ENCODE results near the gene CD248.
A peak's percentile ranks its signal among the peaks of the same experiment; 100 is the strongest.

CD248 gene

DNA sequence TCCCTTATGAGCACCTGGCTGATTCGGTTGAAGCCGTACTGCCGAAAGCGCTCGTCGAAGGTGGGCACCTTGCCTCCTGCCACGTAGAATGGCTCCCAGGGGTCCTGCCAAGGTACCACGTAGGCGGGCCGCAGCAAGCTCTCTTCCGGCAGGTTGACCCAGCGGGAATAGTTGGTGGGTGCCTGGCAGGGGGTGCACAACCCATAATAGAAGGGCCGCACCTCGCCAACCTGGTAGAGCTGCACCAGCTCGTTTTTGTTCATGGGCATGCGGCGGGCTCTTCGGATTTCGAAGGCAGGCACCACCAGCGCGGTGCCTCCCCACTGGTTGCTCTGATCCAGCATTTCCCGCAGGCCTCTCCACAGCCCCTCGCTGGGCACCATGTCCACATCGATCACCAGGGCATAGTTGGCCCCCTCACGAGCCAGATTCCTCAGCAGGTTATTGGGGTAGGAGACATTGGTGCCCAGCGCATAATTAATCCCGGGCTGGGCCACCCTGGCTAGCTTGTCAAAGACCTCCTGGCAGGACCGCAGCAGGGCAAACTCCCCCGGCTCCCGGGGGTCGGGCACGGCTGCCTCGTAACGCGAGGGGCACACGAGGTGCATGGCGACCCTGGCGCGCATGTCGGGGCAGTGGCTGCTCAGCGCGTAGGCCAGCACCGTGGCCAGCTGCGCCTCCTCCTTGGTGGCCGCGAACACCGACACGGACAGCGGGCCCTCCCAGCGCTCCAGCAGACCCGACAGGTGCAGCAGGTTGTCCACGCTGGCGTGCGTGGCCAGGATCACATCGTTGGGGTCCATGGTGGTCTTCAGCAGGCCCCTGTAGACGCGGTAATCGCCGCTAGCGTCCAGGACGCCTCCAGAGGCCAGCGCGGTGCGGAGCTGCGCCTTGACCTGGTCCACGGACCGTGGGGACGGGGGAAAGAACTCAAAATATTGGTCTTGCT, 29.9 kb upstream of the CD248 start (continued):
- TF ChIP-seq YY2 (tag by site-specific recombination; IDR thresholded peaks at IDR 0.05) (no peak), GLIS2 (tag by site-specific recombination; IDR thresholded peaks at IDR 0.05) (peak; percentile 25), WT1 (tag by site-specific recombination; IDR thresholded peaks at IDR 0.05) (no peak), TCF7L2 (IDR thresholded peaks at IDR 0.05; ENCODE audit: borderline replicate concordance, low read depth, low read length) (no peak), SCRT2 (tag by site-specific recombination; IDR thresholded peaks at IDR 0.05) (peak; percentile 75), ZNF76 (tag by site-specific recombination; IDR thresholded peaks at IDR 0.05; ENCODE audit: borderline replicate concordance, low read depth) (no peak), KLF8 (tag by site-specific recombination; IDR thresholded peaks at IDR 0.05) (no peak), ZNF654 (tag by site-specific recombination; IDR thresholded peaks at IDR 0.05; ENCODE audit: low read depth) (no peak), YY1 (tag by site-specific recombination; IDR thresholded peaks at IDR 0.05) (no peak), ZNF394 (tag by site-specific recombination; IDR thresholded peaks at IDR 0.05; ENCODE audit: borderline replicate concordance) (no peak), GLIS1 (tag by site-specific recombination; IDR thresholded peaks at IDR 0.05) (peak; percentile 29; the same call in 1 of the 2 replicates), ZNF335 (tag by site-specific recombination; conservative IDR thresholded peaks at IDR 0.05) (peak; percentile 69), ZIC2 (tag by site-specific recombination; IDR thresholded peaks at IDR 0.05) (peak; percentile 67; the same call in 1 of the 2 replicates), OVOL3 (tag by site-specific recombination; IDR thresholded peaks at IDR 0.05) (no peak)
- TF ChIP-seq, protein P1, sequence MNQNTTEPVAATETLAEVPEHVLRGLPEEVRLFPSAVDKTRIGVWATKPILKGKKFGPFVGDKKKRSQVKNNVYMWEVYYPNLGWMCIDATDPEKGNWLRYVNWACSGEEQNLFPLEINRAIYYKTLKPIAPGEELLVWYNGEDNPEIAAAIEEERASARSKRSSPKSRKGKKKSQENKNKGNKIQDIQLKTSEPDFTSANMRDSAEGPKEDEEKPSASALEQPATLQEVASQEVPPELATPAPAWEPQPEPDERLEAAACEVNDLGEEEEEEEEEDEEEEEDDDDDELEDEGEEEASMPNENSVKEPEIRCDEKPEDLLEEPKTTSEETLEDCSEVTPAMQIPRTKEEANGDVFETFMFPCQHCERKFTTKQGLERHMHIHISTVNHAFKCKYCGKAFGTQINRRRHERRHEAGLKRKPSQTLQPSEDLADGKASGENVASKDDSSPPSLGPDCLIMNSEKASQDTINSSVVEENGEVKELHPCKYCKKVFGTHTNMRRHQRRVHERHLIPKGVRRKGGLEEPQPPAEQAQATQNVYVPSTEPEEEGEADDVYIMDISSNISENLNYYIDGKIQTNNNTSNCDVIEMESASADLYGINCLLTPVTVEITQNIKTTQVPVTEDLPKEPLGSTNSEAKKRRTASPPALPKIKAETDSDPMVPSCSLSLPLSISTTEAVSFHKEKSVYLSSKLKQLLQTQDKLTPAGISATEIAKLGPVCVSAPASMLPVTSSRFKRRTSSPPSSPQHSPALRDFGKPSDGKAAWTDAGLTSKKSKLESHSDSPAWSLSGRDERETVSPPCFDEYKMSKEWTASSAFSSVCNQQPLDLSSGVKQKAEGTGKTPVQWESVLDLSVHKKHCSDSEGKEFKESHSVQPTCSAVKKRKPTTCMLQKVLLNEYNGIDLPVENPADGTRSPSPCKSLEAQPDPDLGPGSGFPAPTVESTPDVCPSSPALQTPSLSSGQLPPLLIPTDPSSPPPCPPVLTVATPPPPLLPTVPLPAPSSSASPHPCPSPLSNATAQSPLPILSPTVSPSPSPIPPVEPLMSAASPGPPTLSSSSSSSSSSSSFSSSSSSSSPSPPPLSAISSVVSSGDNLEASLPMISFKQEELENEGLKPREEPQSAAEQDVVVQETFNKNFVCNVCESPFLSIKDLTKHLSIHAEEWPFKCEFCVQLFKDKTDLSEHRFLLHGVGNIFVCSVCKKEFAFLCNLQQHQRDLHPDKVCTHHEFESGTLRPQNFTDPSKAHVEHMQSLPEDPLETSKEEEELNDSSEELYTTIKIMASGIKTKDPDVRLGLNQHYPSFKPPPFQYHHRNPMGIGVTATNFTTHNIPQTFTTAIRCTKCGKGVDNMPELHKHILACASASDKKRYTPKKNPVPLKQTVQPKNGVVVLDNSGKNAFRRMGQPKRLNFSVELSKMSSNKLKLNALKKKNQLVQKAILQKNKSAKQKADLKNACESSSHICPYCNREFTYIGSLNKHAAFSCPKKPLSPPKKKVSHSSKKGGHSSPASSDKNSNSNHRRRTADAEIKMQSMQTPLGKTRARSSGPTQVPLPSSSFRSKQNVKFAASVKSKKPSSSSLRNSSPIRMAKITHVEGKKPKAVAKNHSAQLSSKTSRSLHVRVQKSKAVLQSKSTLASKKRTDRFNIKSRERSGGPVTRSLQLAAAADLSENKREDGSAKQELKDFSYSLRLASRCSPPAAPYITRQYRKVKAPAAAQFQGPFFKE (tag by site-specific recombination; IDR thresholded peaks at IDR 0.05; ENCODE audit: borderline replicate concordance): no peak
- TF ChIP-seq, protein P2, sequence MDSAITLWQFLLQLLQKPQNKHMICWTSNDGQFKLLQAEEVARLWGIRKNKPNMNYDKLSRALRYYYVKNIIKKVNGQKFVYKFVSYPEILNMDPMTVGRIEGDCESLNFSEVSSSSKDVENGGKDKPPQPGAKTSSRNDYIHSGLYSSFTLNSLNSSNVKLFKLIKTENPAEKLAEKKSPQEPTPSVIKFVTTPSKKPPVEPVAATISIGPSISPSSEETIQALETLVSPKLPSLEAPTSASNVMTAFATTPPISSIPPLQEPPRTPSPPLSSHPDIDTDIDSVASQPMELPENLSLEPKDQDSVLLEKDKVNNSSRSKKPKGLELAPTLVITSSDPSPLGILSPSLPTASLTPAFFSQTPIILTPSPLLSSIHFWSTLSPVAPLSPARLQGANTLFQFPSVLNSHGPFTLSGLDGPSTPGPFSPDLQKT (IDR thresholded peaks at IDR 0.05; ENCODE audit: borderline replicate concordance, low read depth, low read length): no peak
- TF ChIP-seq, protein P3, sequence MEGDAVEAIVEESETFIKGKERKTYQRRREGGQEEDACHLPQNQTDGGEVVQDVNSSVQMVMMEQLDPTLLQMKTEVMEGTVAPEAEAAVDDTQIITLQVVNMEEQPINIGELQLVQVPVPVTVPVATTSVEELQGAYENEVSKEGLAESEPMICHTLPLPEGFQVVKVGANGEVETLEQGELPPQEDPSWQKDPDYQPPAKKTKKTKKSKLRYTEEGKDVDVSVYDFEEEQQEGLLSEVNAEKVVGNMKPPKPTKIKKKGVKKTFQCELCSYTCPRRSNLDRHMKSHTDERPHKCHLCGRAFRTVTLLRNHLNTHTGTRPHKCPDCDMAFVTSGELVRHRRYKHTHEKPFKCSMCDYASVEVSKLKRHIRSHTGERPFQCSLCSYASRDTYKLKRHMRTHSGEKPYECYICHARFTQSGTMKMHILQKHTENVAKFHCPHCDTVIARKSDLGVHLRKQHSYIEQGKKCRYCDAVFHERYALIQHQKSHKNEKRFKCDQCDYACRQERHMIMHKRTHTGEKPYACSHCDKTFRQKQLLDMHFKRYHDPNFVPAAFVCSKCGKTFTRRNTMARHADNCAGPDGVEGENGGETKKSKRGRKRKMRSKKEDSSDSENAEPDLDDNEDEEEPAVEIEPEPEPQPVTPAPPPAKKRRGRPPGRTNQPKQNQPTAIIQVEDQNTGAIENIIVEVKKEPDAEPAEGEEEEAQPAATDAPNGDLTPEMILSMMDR (tag by site-specific recombination; IDR thresholded peaks at IDR 0.05): peak; percentile 26; the same call in 1 of the 2 replicates
- TF ChIP-seq, protein P4, sequence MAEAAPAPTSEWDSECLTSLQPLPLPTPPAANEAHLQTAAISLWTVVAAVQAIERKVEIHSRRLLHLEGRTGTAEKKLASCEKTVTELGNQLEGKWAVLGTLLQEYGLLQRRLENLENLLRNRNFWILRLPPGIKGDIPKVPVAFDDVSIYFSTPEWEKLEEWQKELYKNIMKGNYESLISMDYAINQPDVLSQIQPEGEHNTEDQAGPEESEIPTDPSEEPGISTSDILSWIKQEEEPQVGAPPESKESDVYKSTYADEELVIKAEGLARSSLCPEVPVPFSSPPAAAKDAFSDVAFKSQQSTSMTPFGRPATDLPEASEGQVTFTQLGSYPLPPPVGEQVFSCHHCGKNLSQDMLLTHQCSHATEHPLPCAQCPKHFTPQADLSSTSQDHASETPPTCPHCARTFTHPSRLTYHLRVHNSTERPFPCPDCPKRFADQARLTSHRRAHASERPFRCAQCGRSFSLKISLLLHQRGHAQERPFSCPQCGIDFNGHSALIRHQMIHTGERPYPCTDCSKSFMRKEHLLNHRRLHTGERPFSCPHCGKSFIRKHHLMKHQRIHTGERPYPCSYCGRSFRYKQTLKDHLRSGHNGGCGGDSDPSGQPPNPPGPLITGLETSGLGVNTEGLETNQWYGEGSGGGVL (tag by site-specific recombination; IDR thresholded peaks at IDR 0.05): no peak
- TF ChIP-seq, protein P5, sequence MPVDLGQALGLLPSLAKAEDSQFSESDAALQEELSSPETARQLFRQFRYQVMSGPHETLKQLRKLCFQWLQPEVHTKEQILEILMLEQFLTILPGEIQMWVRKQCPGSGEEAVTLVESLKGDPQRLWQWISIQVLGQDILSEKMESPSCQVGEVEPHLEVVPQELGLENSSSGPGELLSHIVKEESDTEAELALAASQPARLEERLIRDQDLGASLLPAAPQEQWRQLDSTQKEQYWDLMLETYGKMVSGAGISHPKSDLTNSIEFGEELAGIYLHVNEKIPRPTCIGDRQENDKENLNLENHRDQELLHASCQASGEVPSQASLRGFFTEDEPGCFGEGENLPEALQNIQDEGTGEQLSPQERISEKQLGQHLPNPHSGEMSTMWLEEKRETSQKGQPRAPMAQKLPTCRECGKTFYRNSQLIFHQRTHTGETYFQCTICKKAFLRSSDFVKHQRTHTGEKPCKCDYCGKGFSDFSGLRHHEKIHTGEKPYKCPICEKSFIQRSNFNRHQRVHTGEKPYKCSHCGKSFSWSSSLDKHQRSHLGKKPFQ (tag by site-specific recombination; IDR thresholded peaks at IDR 0.05): no peak
- TF ChIP-seq, protein P6, sequence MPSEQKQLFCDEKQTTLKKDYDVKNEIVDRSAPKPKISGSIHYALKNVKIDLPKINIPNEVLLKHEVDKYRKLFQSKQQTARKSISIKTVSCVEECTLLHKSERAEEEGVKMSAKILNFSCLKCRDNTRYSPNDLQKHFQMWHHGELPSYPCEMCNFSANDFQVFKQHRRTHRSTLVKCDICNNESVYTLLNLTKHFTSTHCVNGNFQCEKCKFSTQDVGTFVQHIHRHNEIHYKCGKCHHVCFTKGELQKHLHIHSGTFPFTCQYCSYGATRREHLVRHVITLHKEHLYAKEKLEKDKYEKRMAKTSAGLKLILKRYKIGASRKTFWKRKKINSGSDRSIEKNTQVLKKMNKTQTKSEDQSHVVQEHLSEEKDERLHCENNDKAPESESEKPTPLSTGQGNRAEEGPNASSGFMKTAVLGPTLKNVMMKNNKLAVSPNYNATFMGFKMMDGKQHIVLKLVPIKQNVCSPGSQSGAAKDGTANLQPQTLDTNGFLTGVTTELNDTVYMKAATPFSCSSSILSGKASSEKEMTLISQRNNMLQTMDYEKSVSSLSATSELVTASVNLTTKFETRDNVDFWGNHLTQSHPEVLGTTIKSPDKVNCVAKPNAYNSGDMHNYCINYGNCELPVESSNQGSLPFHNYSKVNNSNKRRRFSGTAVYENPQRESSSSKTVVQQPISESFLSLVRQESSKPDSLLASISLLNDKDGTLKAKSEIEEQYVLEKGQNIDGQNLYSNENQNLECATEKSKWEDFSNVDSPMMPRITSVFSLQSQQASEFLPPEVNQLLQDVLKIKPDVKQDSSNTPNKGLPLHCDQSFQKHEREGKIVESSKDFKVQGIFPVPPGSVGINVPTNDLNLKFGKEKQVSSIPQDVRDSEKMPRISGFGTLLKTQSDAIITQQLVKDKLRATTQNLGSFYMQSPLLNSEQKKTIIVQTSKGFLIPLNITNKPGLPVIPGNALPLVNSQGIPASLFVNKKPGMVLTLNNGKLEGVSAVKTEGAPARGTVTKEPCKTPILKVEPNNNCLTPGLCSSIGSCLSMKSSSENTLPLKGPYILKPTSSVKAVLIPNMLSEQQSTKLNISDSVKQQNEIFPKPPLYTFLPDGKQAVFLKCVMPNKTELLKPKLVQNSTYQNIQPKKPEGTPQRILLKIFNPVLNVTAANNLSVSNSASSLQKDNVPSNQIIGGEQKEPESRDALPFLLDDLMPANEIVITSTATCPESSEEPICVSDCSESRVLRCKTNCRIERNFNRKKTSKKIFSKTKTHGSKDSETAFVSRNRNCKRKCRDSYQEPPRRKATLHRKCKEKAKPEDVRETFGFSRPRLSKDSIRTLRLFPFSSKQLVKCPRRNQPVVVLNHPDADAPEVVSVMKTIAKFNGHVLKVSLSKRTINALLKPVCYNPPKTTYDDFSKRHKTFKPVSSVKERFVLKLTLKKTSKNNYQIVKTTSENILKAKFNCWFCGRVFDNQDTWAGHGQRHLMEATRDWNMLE (tag by site-specific recombination; conservative IDR thresholded peaks at IDR 0.05; ENCODE audit: low read depth): no peak
